ENCODE results near the gene SYPL2.
A peak's percentile ranks its signal among the peaks of the same experiment; 100 is the strongest.

SYPL2 gene

GRCh38 chr1:109426281-109427170 lies 39.8 kb upstream of the SYPL2 start, which contains the start of gene PSMA5:
Gene PSMA5 (minus strand): TSS chr1:109426448. CDS start chr1:109426330, 118 bp downstream.
- Histone ChIP-seq H3K4me3 (replicated peaks; ENCODE audit: insufficient read depth, low read length) (peak within 1 kb of the TSS; percentile 91), H3K27ac (replicated peaks) (peak within 1 kb of the TSS; percentile 88), H3K27me3 (ENCODE audit: insufficient read depth, poor library complexity, severe bottlenecking) (no peaks in the 10 kb centered on the region)
- TF ChIP-seq SPI1 (IDR thresholded peaks at IDR 0.05; ENCODE audit: borderline replicate concordance, low read depth) (peak; percentile 54; the same call in 1 of the 2 replicates), GABPA (IDR thresholded peaks at IDR 0.05; ENCODE audit: low read depth) (peak; percentile 60; the same call in 1 of the 2 replicates), REST (IDR thresholded peaks at IDR 0.05; ENCODE audit: insufficient replicate concordance, low read depth) (peak; percentile 41), POLR2AphosphoS5 (IDR thresholded peaks at IDR 0.05; ENCODE audit: low read depth) (peak; percentile 78), CTCF (IDR thresholded peaks at IDR 0.05; ENCODE audit: insufficient read depth, low read length) (no peak)
- DNase-seq (ENCODE audit: low read depth in 1 of 2, low spot score in 1 of 2), result peak; percentile 99

GRCh38 chr1:109427171-109427467 lies 39.2 kb upstream of the SYPL2 start:
- DNase-seq (ENCODE audit: low read depth in 1 of 2, low spot score in 1 of 2), result no peak
- H3K27ac ChIP-seq (replicated peaks), result peak overlapping the region; percentile 88
- H3K27me3 ChIP-seq (ENCODE audit: insufficient read depth, poor library complexity, severe bottlenecking), result no peaks in the 10 kb centered on the region
- peak overlapping the region; percentile 91 for H3K4me3 ChIP-seq (replicated peaks; ENCODE audit: insufficient read depth, low read length)
- no peak for TF ChIP-seq GABPA (IDR thresholded peaks at IDR 0.05; ENCODE audit: low read depth)
- no peak for TF ChIP-seq POLR2AphosphoS5 (IDR thresholded peaks at IDR 0.05; ENCODE audit: low read depth)
- no peak for TF ChIP-seq REST (IDR thresholded peaks at IDR 0.05; ENCODE audit: insufficient replicate concordance, low read depth)
- no peak for TF ChIP-seq CTCF (IDR thresholded peaks at IDR 0.05; ENCODE audit: insufficient read depth, low read length)
- TF ChIP-seq SPI1 (IDR thresholded peaks at IDR 0.05; ENCODE audit: borderline replicate concordance, low read depth), result no peak

GRCh38 chr1:109432336-109432735 lies 34.0 kb upstream of the SYPL2 start:
- no peak overlapping the region for H3K27ac ChIP-seq (replicated peaks)
- no peak overlapping the region for H3K4me3 ChIP-seq (replicated peaks; ENCODE audit: insufficient read depth, low read length)
- TF ChIP-seq REST (IDR thresholded peaks at IDR 0.05; ENCODE audit: insufficient replicate concordance, low read depth) (no peak), CTCF (IDR thresholded peaks at IDR 0.05; ENCODE audit: insufficient read depth, low read length) (no peak), SPI1 (IDR thresholded peaks at IDR 0.05; ENCODE audit: borderline replicate concordance, low read depth) (no peak), POLR2AphosphoS5 (IDR thresholded peaks at IDR 0.05; ENCODE audit: low read depth) (no peak), GABPA (IDR thresholded peaks at IDR 0.05; ENCODE audit: low read depth) (no peak)
- H3K27me3 ChIP-seq (ENCODE audit: insufficient read depth, poor library complexity, severe bottlenecking), result no peaks in the 10 kb centered on the region
- DNase-seq (ENCODE audit: low read depth in 1 of 2, low spot score in 1 of 2), result no peak
